K562 (cell line): ENCODE results near the gene KCNJ5. TPM values are rescaled to one million over a fixed set of nuclear protein-coding genes. Genes with fewer than 3 reads are reported as not detected.

Experiments used
- ATAC-seq: fragments of 200-7000 bp; cut with Tn5 transposase; 3 replicates; pipeline ENCODE4 v1.9.1; 2020; ENCODE audit warnings: moderate library complexity
- BruUV-seq: library from RNA; stranded (reverse); fragments of 400-500 nt; replicated peaks from 2 replicates; lab custom pipeline; 2021; lab: Mats Ljungman, UMichigan
- CTCF ChIA-PET: fragments of 300-600 bp; formaldehyde crosslinking; extraction: SDS; loops from one replicate; lab custom pipeline; 2021; ENCODE audit warnings: low intra/inter-chr PET ratio; lab: Yijun Ruan, JAX
- POLR2A ChIA-PET: fragments of 300-600, 350-650 bp; sonication (Branson Sonifier 250); formaldehyde crosslinking; extraction: SDS; loops from one replicate; lab custom pipeline; 2021; ENCODE audit warnings: antibody characterized with exemption, inconsistent platforms; lab: Yijun Ruan, JAX
- DNase-seq, 4 experiments: peaks; one replicate each; pipeline versions ENCODE4 v3.0.0 to v3.0.0-alpha.2; 2011 to 2018; ENCODE audit warnings: low spot score in 3 of 4, mixed read lengths in 3 of 4; ENCODE audit errors: extremely low read depth in 1 of 4
- FAIRE-seq: peaks from 2 replicates; lab custom pipeline; 2011; peaks lifted over from hg19 to GRCh38; lab: Jason Lieb, UNC
- H2AFZ ChIP-seq: 2 replicates; pipeline ENCODE4 v1.6.0; 2011; ENCODE audit warnings: low read depth, low read length, control low read depth, inconsistent platforms
- H3K27ac ChIP-seq: fragments of 200-600 bp; 3 replicates; pipeline ENCODE4 v1.8.0; 2011; ENCODE audit warnings: low read depth, mild to moderate bottlenecking, control low read depth, inconsistent platforms, low read length, moderate library complexity, mixed read lengths; ENCODE audit errors: extremely low read depth
- H3K27me3 ChIP-seq, 2 experiments: fragments of 300-600 bp in 1 of 2; 2 replicates in 1 of 2; 3 replicates in 1 of 2; pipeline versions ENCODE4 v1.6.0 to v1.8.0; 2011; ENCODE audit warnings: inconsistent platforms in 2 of 2, low read length in 2 of 2, mild to moderate bottlenecking in 1 of 2, mixed read lengths in 1 of 2, moderate library complexity in 1 of 2; ENCODE audit not compliant: control insufficient read depth in 2 of 2, insufficient read depth in 2 of 2
- H3K36me3 ChIP-seq: fragments of 300-600 bp; 3 replicates; pipeline ENCODE4 v1.8.0; 2011; ENCODE audit warnings: mild to moderate bottlenecking, low read length, inconsistent platforms; ENCODE audit not compliant: control insufficient read depth, insufficient read depth
- H3K4me1 ChIP-seq, 2 experiments: fragments of 200-600 bp in 1 of 2; replicated peaks in 1 of 2; 2 replicates in 1 of 2; 3 replicates in 1 of 2; pipeline versions ENCODE4 v1.5.1 to v1.8.0; 2011; ENCODE audit warnings: inconsistent platforms in 2 of 2, low read length in 2 of 2, mild to moderate bottlenecking in 1 of 2, mixed read lengths in 1 of 2, moderate library complexity in 1 of 2; ENCODE audit not compliant: control insufficient read depth in 2 of 2, insufficient read depth in 2 of 2
- H3K4me2 ChIP-seq: 2 replicates; pipeline ENCODE4 v1.6.1; 2011; ENCODE audit warnings: low read length, control low read depth, inconsistent platforms, mixed read lengths; ENCODE audit not compliant: insufficient read depth
- H3K4me3 ChIP-seq: fragments of 200-600 bp; sonication (generic), shearing (Covaris generic); 2 replicates; pipeline ENCODE4 v1.5.1; 2016; ENCODE audit warnings: control low read depth, inconsistent platforms
- H3K79me2 ChIP-seq: fragments of 200-600 bp; 3 replicates; pipeline ENCODE4 v1.8.0; 2011; ENCODE audit warnings: low read length, inconsistent platforms; ENCODE audit not compliant: control insufficient read depth, insufficient read depth
- H3K9ac ChIP-seq, 2 experiments: 2 replicates each; pipeline versions ENCODE4 v1.6.0 to v1.6.1; 2011; ENCODE audit warnings: low read depth in 2 of 2, low read length in 2 of 2, control low read depth in 1 of 2, inconsistent platforms in 1 of 2, mild to moderate bottlenecking in 1 of 2, mixed read lengths in 1 of 2; ENCODE audit not compliant: insufficient read depth in 1 of 2
- H3K9me1 ChIP-seq: one replicate; pipeline ENCODE4 v1.6.0; 2011; ENCODE audit warnings: inconsistent platforms, mild to moderate bottlenecking, low read length, moderate library complexity; ENCODE audit not compliant: control insufficient read depth, insufficient read depth
- H3K9me3 ChIP-seq: replicated peaks from 2 replicates; pipeline ENCODE4 v1.5.1; 2011; ENCODE audit warnings: low read depth, low read length, inconsistent platforms; ENCODE audit not compliant: control insufficient read depth, insufficient read depth
- H4K20me1 ChIP-seq: replicated peaks from 2 replicates; pipeline ENCODE4 v1.6.1; 2011; ENCODE audit warnings: low read length, inconsistent platforms, mixed read lengths; ENCODE audit not compliant: control insufficient read depth, insufficient read depth
- CBX1 ChIP-seq: sonication (generic); IDR thresholded peaks from 2 replicates; pipeline ENCODE4 v1.6.1; 2016; ENCODE audit warnings: antibody characterized with exemption, low read depth, mild to moderate bottlenecking
- DLX4 ChIP-seq: fragments of 250-450 bp; sonication (Bioruptor Pico); IDR thresholded peaks from 2 replicates; pipeline ENCODE4 v1.6.1; 2021; ENCODE audit warnings: mild to moderate bottlenecking
- E4F1 ChIP-seq: fragments of 250-450 bp; sonication (Bioruptor Pico); IDR thresholded peaks from 2 replicates; pipeline ENCODE4 v1.5.0; 2021; ENCODE audit warnings: mild to moderate bottlenecking, borderline replicate concordance
- HDAC8 ChIP-seq: fragments of 450-650 bp; IDR thresholded peaks from 2 replicates; pipeline ENCODE4 v1.6.1; 2016; ENCODE audit warnings: mild to moderate bottlenecking, missing genetic modification characterization, moderate library complexity, missing compliant biosample characterization
- NCOR1 ChIP-seq: fragments of 450-650 bp; IDR thresholded peaks from 2 replicates; pipeline ENCODE4 v1.6.1; 2016; ENCODE audit warnings: mild to moderate bottlenecking, moderate library complexity
- NFE2 ChIP-seq: IDR thresholded peaks from 2 replicates; pipeline ENCODE4 v1.6.1; 2014; ENCODE audit warnings: antibody characterized with exemption, low read depth
- POLR3G ChIP-seq: IDR thresholded peaks from 2 replicates; pipeline ENCODE4 v1.6.1; 2011; ENCODE audit not compliant: insufficient read length, insufficient replicate concordance; ENCODE audit errors: extremely low read depth
- SAP30 ChIP-seq: fragments of 200-600 bp; sonication (generic); IDR thresholded peaks from 2 replicates; pipeline ENCODE4 v1.6.1; 2012; ENCODE audit warnings: borderline replicate concordance, low read depth, mild to moderate bottlenecking, moderate library complexity, low read length, control low read depth, inconsistent platforms; ENCODE audit not compliant: insufficient read depth, poor library complexity, severe bottlenecking
- TFE3 ChIP-seq: fragments of 450-650 bp; formaldehyde crosslinking; IDR thresholded peaks from 2 replicates; pipeline ENCODE4 v1.4.0; 2020; ENCODE audit warnings: mild to moderate bottlenecking, mixed read lengths
- ZNF146 ChIP-seq: IDR thresholded peaks from one replicate; pipeline ENCODE4 v1.6.1; 2018; ENCODE audit warnings: missing compliant biosample characterization; ENCODE audit not compliant: unreplicated experiment
- WGBS: fragments of 100-300 bp; shearing (Covaris generic); methylation state at CpG from one replicate; pipeline ENCODE4 v1.1.6; 2016; ENCODE audit warnings: low coverage, mixed read lengths; ENCODE audit not compliant: insufficient coverage; ENCODE audit errors: missing lambda C conversion rate; 5-methylcytosine and 5-hydroxymethylcytosine counted together
- in situ Hi-C: fragments of 300-500 bp; cut with MboI; formaldehyde crosslinking; loops from 4 replicates; pipeline ENCODE4 v1.15.0; 2018; ENCODE audit warnings: inconsistent platforms, mixed read lengths
- intact Hi-C: fragments of 100-400 bp; cut with micrococcal nuclease; formaldehyde crosslinking; loops from 2 replicates; pipeline ENCODE4 v1.14.2; 2022
- polyA plus RNA-seq, 8 experiments: library from polyadenylated mRNA; depleted of rRNA in 4 of 8; stranded (reverse) in 5 of 8; unstranded in 3 of 8; fragments of >200 nt; fragmentation: Nextera tagmentation in 2 of 8; fragmentation: Illumina TruSeq in 1 of 8; extraction: Ambion mirVana in 2 of 8; extraction: Trizol in 1 of 8; gene quantifications; 2 replicates each; pipeline versions ENCODE4 v1.2.1 to v1.2.3, GENCODE V29; 2011 to 2014; ENCODE audit warnings: inconsistent platforms in 1 of 8, missing spikeins in 1 of 8
- total RNA-seq, 7 experiments: library from RNA; depleted of rRNA in 6 of 7; stranded (reverse); fragments of >200 nt in 6 of 7; fragmentation: Illumina TruSeq in 2 of 7; extraction: Trizol in 2 of 7; gene quantifications; 2 replicates each; pipeline versions ENCODE4 v1.2.1 to v1.2.3, GENCODE V29; 2011 to 2021; ENCODE audit warnings: low replicate concordance in 1 of 7

KCNJ5 gene
- total and polyA plus RNA-seq, 9 of the 15 experiments (the other 6 are each of a cell fraction or from before 2014, with no cell fraction given), result 0.04 TPM; not detected in 8

GRCh38 chr11:128961645-128962044 is 70.5 kb downstream of the KCNJ5 start:
- H3K36me3 ChIP-seq, result no peaks in the 10 kb centered on the region
- FAIRE-seq, result no peak
- TF ChIP-seq NFE2 (no peak), TFE3 (CRISPR knock-in tag) (no peak), CBX1 (no peak), HDAC8 (tag) (no peak), ZNF146 (CRISPR knock-in tag) (no peak), E4F1 (CRISPR knock-in tag) (no peak), DLX4 (CRISPR knock-in tag) (no peak), POLR3G (no peak), SAP30 (no peak), NCOR1 (no peak)
- TF ChIP-seq, all 486 proteins: peak for 0
- H3K9me3 ChIP-seq, result no peaks in the 10 kb centered on the region
- 0% methylated on average over 2 of the region's 2 CpGs for WGBS
- no peak for DNase-seq
- no peak for ATAC-seq
- H3K9me1 ChIP-seq, result no peaks in the 10 kb centered on the region
- H3K4me2 ChIP-seq, result no peak overlapping the region
- H3K4me3 ChIP-seq, result no peak overlapping the region
- POLR2A ChIA-PET, result no interaction called here
- H3K4me1 ChIP-seq, result no peaks in the 10 kb centered on the region
- no peaks in the 10 kb centered on the region for H3K27me3 ChIP-seq
- no peaks in the 10 kb centered on the region for H4K20me1 ChIP-seq
- H3K27ac ChIP-seq, result no peak overlapping the region
- no peak overlapping the region for H2AFZ ChIP-seq
- H3K9ac ChIP-seq, result no peak overlapping the region
- H3K79me2 ChIP-seq, result no peaks in the 10 kb centered on the region
- BruUV-seq, result no TSS peak
- intact Hi-C loops, result no loop called here
- in situ Hi-C loops, result no loop called here
- CTCF ChIA-PET, result no interaction called here
